OCI-LY7 (cell line): ENCODE measurements around the gene RPS6KB2.

Source experiments
- EZH2phosphoT487 ChIP-seq: fragments of 200-600 bp; sonication (generic); IDR thresholded peaks from 2 replicates; pipeline ENCODE4 v1.6.1; 2018; ENCODE audit warnings: low read depth, borderline replicate concordance, mild to moderate bottlenecking, mixed run types, antibody characterized with exemption, low read length, moderate library complexity, mixed read lengths
- TF ChIP-seq, protein P1 (sequence below): fragments of 200-600 bp; sonication (generic); conservative IDR thresholded peaks from 2 replicates; pipeline ENCODE4 v1.5.1; 2014; ENCODE audit warnings: mild to moderate bottlenecking, antibody characterized with exemption, low read length, moderate library complexity, mixed read lengths

GRCh38 chr11:67405688-67406339, 22.5 kb upstream of the RPS6KB2 start:
- TF ChIP-seq, protein P1, sequence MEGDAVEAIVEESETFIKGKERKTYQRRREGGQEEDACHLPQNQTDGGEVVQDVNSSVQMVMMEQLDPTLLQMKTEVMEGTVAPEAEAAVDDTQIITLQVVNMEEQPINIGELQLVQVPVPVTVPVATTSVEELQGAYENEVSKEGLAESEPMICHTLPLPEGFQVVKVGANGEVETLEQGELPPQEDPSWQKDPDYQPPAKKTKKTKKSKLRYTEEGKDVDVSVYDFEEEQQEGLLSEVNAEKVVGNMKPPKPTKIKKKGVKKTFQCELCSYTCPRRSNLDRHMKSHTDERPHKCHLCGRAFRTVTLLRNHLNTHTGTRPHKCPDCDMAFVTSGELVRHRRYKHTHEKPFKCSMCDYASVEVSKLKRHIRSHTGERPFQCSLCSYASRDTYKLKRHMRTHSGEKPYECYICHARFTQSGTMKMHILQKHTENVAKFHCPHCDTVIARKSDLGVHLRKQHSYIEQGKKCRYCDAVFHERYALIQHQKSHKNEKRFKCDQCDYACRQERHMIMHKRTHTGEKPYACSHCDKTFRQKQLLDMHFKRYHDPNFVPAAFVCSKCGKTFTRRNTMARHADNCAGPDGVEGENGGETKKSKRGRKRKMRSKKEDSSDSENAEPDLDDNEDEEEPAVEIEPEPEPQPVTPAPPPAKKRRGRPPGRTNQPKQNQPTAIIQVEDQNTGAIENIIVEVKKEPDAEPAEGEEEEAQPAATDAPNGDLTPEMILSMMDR: no peak
- TF ChIP-seq EZH2phosphoT487: no peak
